Uterus (tissue), 4 donors: ENCODE measurements around the gene MTF1. TPM values are rescaled to one million over a fixed set of nuclear protein-coding genes. Genes with fewer than 3 reads are reported as not detected.
"Not testable (repeated sequence)": the region's sequence is repeated elsewhere in the genome, so short reads cannot be mapped to it uniquely, and the experiment has no call there.

Source experiments
- DNase-seq, 2 donors: peaks; one replicate each; pipeline ENCODE4 v3.0.0-alpha.2; 2019 to 2020
- H3K27ac ChIP-seq, 2 donors: fragments of 200-600 bp; sonication (generic); 1 replicate in 1 of 2; 2 replicates in 1 of 2; pipeline ENCODE4 v1.5.1; 2016 to 2018
- H3K27me3 ChIP-seq, 2 donors: fragments of 200-600 bp; sonication (generic); one replicate each; pipeline ENCODE4 v1.5.1; 2018 to 2019; ENCODE audit warnings: control low read depth in 1 of 2
- H3K36me3 ChIP-seq, 2 donors: fragments of 200-600 bp; sonication (generic); one replicate each; pipeline ENCODE4 v1.5.1; 2019; ENCODE audit warnings: control low read depth in 1 of 2
- H3K4me1 ChIP-seq, 2 donors: fragments of 200-600 bp; sonication (generic); one replicate each; pipeline ENCODE4 v1.5.1; 2018 to 2019; ENCODE audit warnings: control low read depth in 1 of 2
- H3K4me3 ChIP-seq, 2 donors: fragments of 200-600 bp; sonication (generic); 1 replicate in 1 of 2; 2 replicates in 1 of 2; pipeline ENCODE4 v1.5.1; 2018 to 2019; ENCODE audit warnings: mild to moderate bottlenecking in 1 of 2
- H3K9me3 ChIP-seq, 2 donors: fragments of 200-600 bp; sonication (generic); one replicate each; pipeline ENCODE4 v1.5.1; 2019; ENCODE audit warnings: control low read depth in 1 of 2
- CTCF ChIP-seq, 4 experiments: fragments of 200-600 bp in 2 of 4; fragments of 450-650 bp in 2 of 4; sonication (generic) in 2 of 4; IDR thresholded peaks; one replicate each; pipeline ENCODE4 v1.5.1; 2016 to 2019; ENCODE audit warnings: antibody characterized with exemption in 4 of 4, mild to moderate bottlenecking in 2 of 4, moderate library complexity in 1 of 4
- POLR2A ChIP-seq, 2 donors: fragments of 450-650 bp; IDR thresholded peaks; one replicate each; pipeline ENCODE4 v1.6.1; 2016; ENCODE audit warnings: antibody characterized with exemption in 2 of 2, mild to moderate bottlenecking in 1 of 2, moderate library complexity in 1 of 2
- intact Hi-C: fragments of 100-400 bp; cut with DNase I; formaldehyde crosslinking; loops from one replicate; pipeline ENCODE4 v1.15.1; 2023; ENCODE audit warnings: low total_unique reads
- total RNA-seq, 4 donors: library from RNA; depleted of rRNA in 3 of 4; stranded (reverse); fragments of >200 nt in 3 of 4; gene quantifications; one replicate each; pipeline versions ENCODE4 v1.1.0 to v1.2.4, GENCODE V29; 2014 to 2023
- donor health status: DM: yes; HTN: yes; CAD: no.

MTF1 gene
- total RNA-seq, 4 donors from 2014 or later = 1.5 to 20.5 (median 4.8) TPM

- Histone ChIP-seq H3K4me1 (no peaks in the 10 kb centered on the region), H3K4me3 (no peak overlapping the region), H3K36me3 (no peaks in the 10 kb centered on the region), H3K9me3 (no peaks in the 10 kb centered on the region), H3K27ac (no peak overlapping the region), H3K27me3 (no peaks in the 10 kb centered on the region)
- TF ChIP-seq POLR2A (IDR thresholded peaks at IDR 0.05) (no peak), CTCF (IDR thresholded peaks at IDR 0.05) (no peak)
- no peak for DNase-seq
- intact Hi-C loops = no loop called here
Measured at GRCh38 chr1:37778654-37779053, 80.7 kb downstream of the MTF1 start.

DNA sequence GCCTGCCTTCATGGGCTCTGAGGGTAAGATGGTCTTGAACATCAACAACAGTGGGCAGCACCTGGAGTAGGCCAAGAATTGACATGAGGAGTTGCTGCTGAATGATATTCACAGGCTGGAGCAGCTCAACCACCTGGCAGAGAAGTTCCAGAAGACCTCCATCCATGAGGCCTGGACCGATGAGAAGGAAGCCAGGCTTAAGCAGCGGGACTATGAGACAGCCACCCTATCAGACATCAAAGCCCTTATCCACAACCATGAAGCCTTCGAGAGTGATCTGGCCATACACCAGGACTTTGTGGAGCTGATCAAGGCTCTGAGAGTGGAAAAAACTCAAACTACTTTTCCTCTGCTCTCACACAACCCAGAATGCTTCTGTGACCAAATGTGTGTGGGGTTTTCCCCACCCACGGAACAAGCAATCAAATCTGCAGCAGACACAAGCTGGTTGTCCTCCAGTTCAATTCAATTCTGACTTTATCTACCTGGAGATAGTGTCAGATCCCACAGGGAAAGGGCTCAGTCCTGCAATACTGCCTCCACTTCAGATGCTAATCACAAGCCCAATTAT lies 82.4 kb downstream of the MTF1 start:
- TF ChIP-seq CTCF (IDR thresholded peaks at IDR 0.05) = no peak
- TF ChIP-seq POLR2A (IDR thresholded peaks at IDR 0.05) = no peak
- DNase-seq = no peak
- H3K27me3 ChIP-seq = no peaks in the 10 kb centered on the region
- no peak overlapping the region for H3K4me3 ChIP-seq
- no peak overlapping the region for H3K27ac ChIP-seq
- H3K4me1 ChIP-seq = no peaks in the 10 kb centered on the region
- intact Hi-C loops = no loop called here
- H3K36me3 ChIP-seq = no peaks in the 10 kb centered on the region
- H3K9me3 ChIP-seq = no peaks in the 10 kb centered on the region

DNA sequence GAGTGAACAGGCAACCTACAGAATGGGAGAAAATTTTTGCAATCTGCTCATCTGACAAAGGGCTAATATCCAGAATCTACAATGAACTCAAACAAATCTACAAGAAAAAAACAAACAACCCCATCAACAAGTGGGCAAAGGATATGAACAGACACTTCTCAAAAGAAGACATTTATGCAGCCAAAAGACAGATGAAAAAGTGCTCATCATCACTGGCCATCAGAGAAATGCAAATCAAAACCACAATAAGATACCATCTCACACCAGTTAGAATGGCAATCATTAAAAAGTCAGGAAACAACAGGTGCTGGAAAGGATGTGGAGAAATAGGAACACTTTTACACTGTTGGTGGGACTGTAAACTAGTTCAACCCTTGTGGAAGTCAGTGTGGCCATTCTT lies 88.0 kb downstream of the MTF1 start:
- H3K27ac ChIP-seq, H3K27me3 ChIP-seq, H3K36me3 ChIP-seq, H3K4me3 ChIP-seq, H3K4me1 ChIP-seq, DNase-seq, intact Hi-C loops, H3K9me3 ChIP-seq: not testable (repeated sequence)

DNA sequence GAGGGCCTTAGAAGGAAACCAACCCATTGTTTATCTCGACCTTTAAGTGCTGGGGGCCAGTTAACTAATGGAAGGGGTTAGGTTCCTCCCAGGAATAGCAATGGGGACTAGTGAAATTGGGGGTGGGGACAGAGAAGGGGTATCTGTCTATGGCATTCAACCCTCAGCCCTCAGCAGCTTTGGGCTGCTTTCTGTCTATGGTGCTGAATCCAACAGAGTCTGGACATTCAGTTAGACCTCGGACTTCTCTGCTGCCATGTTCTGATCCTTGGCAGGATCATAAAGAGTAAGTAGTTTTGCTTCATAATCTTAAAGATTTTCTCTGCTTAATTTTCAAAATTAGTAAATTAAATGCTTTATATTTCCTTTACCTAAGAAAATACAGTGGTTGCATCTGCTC lies 91.9 kb downstream of the MTF1 start:
- Histone ChIP-seq H3K36me3 (no peaks in the 10 kb centered on the region), H3K9me3 (no peaks in the 10 kb centered on the region), H3K27me3 (peaks cover 6 to 19% of the 10 kb centered on the region in 2 donors), H3K4me3 (no peak overlapping the region), H3K27ac (no peak overlapping the region), H3K4me1 (no peaks in the 10 kb centered on the region)
- intact Hi-C loops = no loop called here
- no peak for DNase-seq
- TF ChIP-seq CTCF (IDR thresholded peaks at IDR 0.05) (no peak), POLR2A (IDR thresholded peaks at IDR 0.05) (no peak)

GRCh38 chr1:37765916-37766664 lies 93.3 kb downstream of the MTF1 start:
- Histone ChIP-seq H3K9me3 (no peaks in the 10 kb centered on the region), H3K36me3 (no peaks in the 10 kb centered on the region), H3K4me3 (no peak overlapping the region), H3K27me3 (peaks cover 6 to 19% of the 10 kb centered on the region in 2 donors), H3K4me1 (no peaks in the 10 kb centered on the region), H3K27ac (no peak overlapping the region)
- no peak for DNase-seq
- TF ChIP-seq CTCF (IDR thresholded peaks at IDR 0.05) (no peak), POLR2A (IDR thresholded peaks at IDR 0.05) (no peak)
- intact Hi-C loops = no loop called here
